Jurkat, Clone E6-1 (cell line): ENCODE measurements around the gene ASB16.

ENCODE experiments used
- DNase-seq: peaks from one replicate; pipeline ENCODE4 v3.0.0-alpha.2; 2011; ENCODE audit warnings: low read depth, low spot score
- H3K4me3 ChIP-seq: 2 replicates; pipeline ENCODE4 v1.5.1; 2011; ENCODE audit warnings: mild to moderate bottlenecking, low read length, control low read depth, moderate library complexity

The ASB16 gene

GRCh38 chr17:44184212-44184810 is 13.8 kb downstream of the ASB16 start:
- no peak overlapping the region for H3K4me3 ChIP-seq
- no peak for DNase-seq

GRCh38 chr17:44186307-44187130 is 16.0 kb downstream of the ASB16 start, which contains the start of gene TMUB2:
TSS of gene TMUB2 (plus strand) at chr17:44186972. CDS start at chr17:44187709, 737 bp downstream.
- peak; percentile 99 for DNase-seq
- peak within 1 kb of the TSS; percentile 78 for H3K4me3 ChIP-seq

- DNase-seq = no peak
- H3K4me3 ChIP-seq = peak overlapping the region; percentile 78
Observed at GRCh38 chr17:44187131-44187899, 16.8 kb downstream of the ASB16 start.

- H3K4me3 ChIP-seq = no peak overlapping the region
- no peak for DNase-seq
Observed at GRCh38 chr17:44188576-44189403, 18.3 kb downstream of the ASB16 start.

- no peak for DNase-seq
- H3K4me3 ChIP-seq = no peak overlapping the region
Observed at GRCh38 chr17:44190481-44190880, 20.0 kb downstream of the ASB16 start.

- no peak overlapping the region for H3K4me3 ChIP-seq
- no peak for DNase-seq
Observed at GRCh38 chr17:44191369-44191768, 20.9 kb downstream of the ASB16 start.

GRCh38 chr17:44191941-44192496 is 21.5 kb downstream of the ASB16 start:
- DNase-seq = no peak
- H3K4me3 ChIP-seq = no peak overlapping the region

GRCh38 chr17:44192750-44193149 is 22.2 kb downstream of the ASB16 start:
- H3K4me3 ChIP-seq = no peak overlapping the region
- DNase-seq = no peak

GRCh38 chr17:44193326-44194084 is 23.0 kb downstream of the ASB16 start:
- no peak for DNase-seq
- no peak overlapping the region for H3K4me3 ChIP-seq

- H3K4me3 ChIP-seq = no peak overlapping the region
- no peak for DNase-seq
Observed at GRCh38 chr17:44197107-44197506, 26.6 kb downstream of the ASB16 start.

GRCh38 chr17:44197980-44198720 is 27.6 kb downstream of the ASB16 start:
- peak; percentile 76 for DNase-seq
- peak overlapping the region; percentile 68 for H3K4me3 ChIP-seq

- DNase-seq = no peak
- H3K4me3 ChIP-seq = peak overlapping the region; percentile 68
Observed at GRCh38 chr17:44198721-44199552, 28.4 kb downstream of the ASB16 start.

GRCh38 chr17:44199553-44200477 is 29.3 kb downstream of the ASB16 start, which contains the start of gene ATXN7L3:
TSS of gene ATXN7L3 (minus strand) at chr17:44199884. CDS start at chr17:44198070, 1,814 bp downstream.
- peak; percentile 95 for DNase-seq
- peak within 1 kb of the TSS; percentile 83 for H3K4me3 ChIP-seq

GRCh38 chr17:44200478-44201155 is 30.1 kb downstream of the ASB16 start:
- H3K4me3 ChIP-seq = peak overlapping the region; percentile 83
- DNase-seq = no peak

GRCh38 chr17:44202756-44203155 is 32.3 kb downstream of the ASB16 start:
- no peak for DNase-seq

More at GRCh38 chr17:44202756-44203155, 32.3 kb downstream of the ASB16 start:
- no peak overlapping the region for H3K4me3 ChIP-seq
